Right lobe of liver (tissue), 6 donors: ENCODE results near the gene SCAND1. TPM values are rescaled to one million over a fixed set of nuclear protein-coding genes. Genes with fewer than 3 reads are reported as not detected.

Source experiments
- ATAC-seq, 4 donors: fragments of 200-7000 bp; cut with Tn5 transposase; one replicate each; pipeline ENCODE4 v1.9.1; 2020; ENCODE audit warnings: mild to moderate bottlenecking in 4 of 4, moderate library complexity in 4 of 4
- DNase-seq, 3 donors: peaks; one replicate each; pipeline ENCODE4 v3.0.0-alpha.2; 2020
- H3K27ac ChIP-seq, 3 donors: fragments of 200-600 bp; one replicate each; pipeline ENCODE4 v1.8.0; 2022
- H3K27me3 ChIP-seq, 2 donors: fragments of 200-600 bp; one replicate each; pipeline ENCODE4 v1.8.0; 2022
- H3K36me3 ChIP-seq, 4 donors: fragments of 200-600 bp; sonication (generic) in 1 of 4; one replicate each; pipeline versions ENCODE4 v1.5.1 to v1.8.0; 2017 to 2022; ENCODE audit warnings: control low read depth in 1 of 4
- H3K4me1 ChIP-seq, 4 donors: fragments of 200-600 bp; sonication (generic) in 1 of 4; one replicate each; pipeline versions ENCODE4 v1.5.1 to v1.8.0; 2017 to 2022; ENCODE audit warnings: control low read depth in 1 of 4
- H3K4me3 ChIP-seq, 3 donors: fragments of 200-600 bp; one replicate each; pipeline ENCODE4 v1.8.0; 2022
- H3K9me3 ChIP-seq, 4 donors: fragments of 200-600 bp; sonication (generic) in 1 of 4; one replicate each; pipeline versions ENCODE4 v1.5.1 to v1.8.0; 2017 to 2022; ENCODE audit warnings: control low read depth in 1 of 4
- POLR2A ChIP-seq: fragments of 450-650 bp; IDR thresholded peaks from one replicate; pipeline ENCODE4 v1.6.1; 2017; ENCODE audit warnings: antibody characterized with exemption, mild to moderate bottlenecking
- WGBS: methylation state at CpG from one replicate; pipeline ENCODE4 v1.1.6; 2018; ENCODE audit warnings: low coverage, low lambda C conversion rate; ENCODE audit not compliant: insufficient coverage; ENCODE audit errors: missing lambda C conversion rate; 5-methylcytosine and 5-hydroxymethylcytosine counted together
- intact Hi-C, 2 donors: fragments of 100-400 bp; cut with DNase I; formaldehyde crosslinking; loops; one replicate each; pipeline versions ENCODE4 v1.11.2 to v1.14.1; 2022
- small RNA-seq, 2 experiments: library from RNA; depleted of rRNA; stranded (forward); fragments of <200 nt; gene quantifications; one replicate each; pipeline ENCODE3, GENCODE V24; 2016
- total RNA-seq, 6 experiments: library from RNA; depleted of rRNA in 2 of 6; stranded (reverse); fragments of >200 nt in 2 of 6; fragmentation: NEBNext Ultra II Directional in 3 of 6; extraction: Animal tissue kit (Norgen Biotek cat#: 25700) in 3 of 6; gene quantifications; one replicate each; pipeline versions ENCODE4 v1.1.0 to v1.2.4, GENCODE V29; 2016 to 2023
- TF ChIP-seq, protein P1 (sequence below), 4 donors: fragments of 200-600 bp in 3 of 4; fragments of 450-650 bp in 1 of 4; IDR thresholded peaks; one replicate each; pipeline versions ENCODE4 v1.5.1 to v1.8.0; 2016 to 2022; ENCODE audit warnings: antibody characterized with exemption in 4 of 4, mild to moderate bottlenecking in 2 of 4
- donor health status: DM: no; HTN: yes; CAD: no.
- donor health status: DM: no; HTN: no; CAD: no.
- donor health status: DM: no; HTN: no; CAD: no.
- donor health status: DM: no; HTN: yes; CAD: no.
- donor health status: DM: no; HTN: yes; CAD: no.

SCAND1 gene
- total RNA-seq, 6 experiments from 2014 or later: 35.5 to 106 (median 43.8) TPM

DNA sequence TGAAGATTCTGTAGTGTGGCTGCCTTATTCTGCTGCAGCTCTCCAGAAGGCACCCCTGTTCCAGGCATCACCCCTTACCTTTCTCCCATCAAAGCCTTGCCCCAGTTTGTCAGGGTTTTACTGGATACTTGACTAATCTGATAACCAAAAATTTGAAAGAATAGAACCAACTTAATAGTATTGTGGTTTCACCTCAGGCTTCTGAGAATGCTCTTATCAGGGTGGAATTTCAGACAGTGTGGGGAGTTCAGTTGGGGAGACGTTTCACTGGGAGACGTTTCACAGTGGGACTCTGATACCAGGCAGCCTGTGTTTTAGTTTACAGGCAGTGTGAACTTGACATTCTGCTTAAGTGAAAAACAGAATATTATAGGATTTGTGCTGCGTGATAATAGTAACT, 50.5 kb downstream of the SCAND1 start:
- intact Hi-C loops: no loop called here
- TF ChIP-seq, protein P1, sequence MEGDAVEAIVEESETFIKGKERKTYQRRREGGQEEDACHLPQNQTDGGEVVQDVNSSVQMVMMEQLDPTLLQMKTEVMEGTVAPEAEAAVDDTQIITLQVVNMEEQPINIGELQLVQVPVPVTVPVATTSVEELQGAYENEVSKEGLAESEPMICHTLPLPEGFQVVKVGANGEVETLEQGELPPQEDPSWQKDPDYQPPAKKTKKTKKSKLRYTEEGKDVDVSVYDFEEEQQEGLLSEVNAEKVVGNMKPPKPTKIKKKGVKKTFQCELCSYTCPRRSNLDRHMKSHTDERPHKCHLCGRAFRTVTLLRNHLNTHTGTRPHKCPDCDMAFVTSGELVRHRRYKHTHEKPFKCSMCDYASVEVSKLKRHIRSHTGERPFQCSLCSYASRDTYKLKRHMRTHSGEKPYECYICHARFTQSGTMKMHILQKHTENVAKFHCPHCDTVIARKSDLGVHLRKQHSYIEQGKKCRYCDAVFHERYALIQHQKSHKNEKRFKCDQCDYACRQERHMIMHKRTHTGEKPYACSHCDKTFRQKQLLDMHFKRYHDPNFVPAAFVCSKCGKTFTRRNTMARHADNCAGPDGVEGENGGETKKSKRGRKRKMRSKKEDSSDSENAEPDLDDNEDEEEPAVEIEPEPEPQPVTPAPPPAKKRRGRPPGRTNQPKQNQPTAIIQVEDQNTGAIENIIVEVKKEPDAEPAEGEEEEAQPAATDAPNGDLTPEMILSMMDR (IDR thresholded peaks at IDR 0.05): no peak
- no peak for TF ChIP-seq POLR2A
- no peak overlapping the region for H3K4me3 ChIP-seq
- peaks cover 0 to 16% (median 6%) of the 10 kb centered on the region in 4 donors for H3K36me3 ChIP-seq
- no peak overlapping the region for H3K27ac ChIP-seq
- H3K27me3 ChIP-seq: no peaks in the 10 kb centered on the region
- no peaks in the 10 kb centered on the region for H3K4me1 ChIP-seq
- H3K9me3 ChIP-seq: no peaks in the 10 kb centered on the region
- DNase-seq (no peak), ATAC-seq (no peak)
- 93% methylated on average over 3 of the region's 3 CpGs for WGBS

Small RNA genes lying within 50 kb of the gene (small RNA-seq; reads per million reads assigned to genes)
- 0 reads per million in 2 experiments for gene RNU6-937P

Other genes starting within 250 kb of the SCAND1 start
- 100 to 1,000 TPM in 5 of 6 experiments, 10 to 100 TPM in 1; 86.4 to 166 (median 120) TPM for gene RBM39, start 212.2 kb downstream of the SCAND1 start, total RNA-seq
- 10 to 100 TPM in 5 of 6 experiments, 1 to 10 TPM in 1; 9.3 to 16.7 (median 14.5) TPM for gene PHF20, start 182.5 kb downstream of the SCAND1 start, total RNA-seq
- gene CNBD2, start 14.1 kb upstream of the SCAND1 start, total RNA-seq: 1 to 10 TPM; 1.6 to 2.2 (median 1.9) TPM
- gene EPB41L1, start 200.2 kb upstream of the SCAND1 start, total RNA-seq: 10 to 100 TPM in 1 of 6 experiments, 1 to 10 TPM in 5; 3.1 to 13.2 (median 5.3) TPM